GM12878 (cell line): ENCODE measurements around the gene ZNF717. TPM values are rescaled to one million over a fixed set of nuclear protein-coding genes. Genes with fewer than 3 reads are reported as not detected.

Experiments used
- ATAC-seq: fragments of 200-7000 bp; cut with Tn5 transposase; 3 replicates; pipeline ENCODE4 v1.9.1; 2020; ENCODE audit warnings: mild to moderate bottlenecking, moderate library complexity
- BruUV-seq: library from RNA; stranded (reverse); fragments of 400-500 nt; replicated peaks from 2 replicates; lab custom pipeline; 2021; lab: Mats Ljungman, UMichigan
- CTCF ChIA-PET: fragments of 300-600 bp; sonication (Branson Sonifier 250); formaldehyde crosslinking; extraction: SDS; loops from one replicate; lab custom pipeline; 2021; ENCODE audit warnings: inconsistent platforms; lab: Yijun Ruan, JAX
- POLR2A ChIA-PET: fragments of 350-600 bp; formaldehyde crosslinking; extraction: SDS; loops from one replicate; lab custom pipeline; 2021; ENCODE audit warnings: inconsistent platforms; lab: Charles Lee
- RAD21 ChIA-PET: fragments of 300-600 bp; sonication (Branson Sonifier 250); formaldehyde crosslinking; loops from one replicate; lab custom pipeline; 2023; ENCODE audit warnings: antibody characterized with exemption; ENCODE audit not compliant: unreplicated experiment; lab: Charles Lee
- SMC1A ChIA-PET: fragments of 300-600 bp; sonication (Branson Sonifier 250); formaldehyde crosslinking; loops from one replicate; lab custom pipeline; 2023; ENCODE audit not compliant: unreplicated experiment, uncharacterized antibody; lab: Charles Lee
- DNase-seq: peaks from one replicate; pipeline ENCODE4 v3.0.0-alpha.2; 2011; ENCODE audit warnings: low read depth, low spot score
- FAIRE-seq: peaks from 3 replicates; lab custom pipeline; 2011; peaks lifted over from hg19 to GRCh38; lab: Jason Lieb, UNC
- H2AFZ ChIP-seq: 2 replicates; pipeline ENCODE4 v1.6.0; 2011; ENCODE audit warnings: low read depth, low read length, control low read depth; ENCODE audit not compliant: control insufficient read depth
- H3K27ac ChIP-seq: 2 replicates; pipeline ENCODE4 v1.5.1; 2011; ENCODE audit warnings: control low read depth; ENCODE audit not compliant: control insufficient read depth, insufficient read depth
- H3K27me3 ChIP-seq, 2 experiments: replicated peaks in 1 of 2; 2 replicates each; pipeline versions ENCODE4 v1.6.0 to v1.6.1; 2011; ENCODE audit warnings: low read length in 1 of 2; ENCODE audit not compliant: control insufficient read depth in 2 of 2, insufficient read depth in 2 of 2
- H3K36me3 ChIP-seq, 2 experiments: 2 replicates each; pipeline ENCODE4 v1.5.1; 2011; ENCODE audit warnings: low read length in 1 of 2; ENCODE audit not compliant: control insufficient read depth in 2 of 2, insufficient read depth in 2 of 2
- H3K4me1 ChIP-seq: 2 replicates; pipeline ENCODE4 v1.6.1; 2011; ENCODE audit warnings: mild to moderate bottlenecking, low read length, moderate library complexity, mixed read lengths; ENCODE audit not compliant: control insufficient read depth, insufficient read depth
- H3K4me2 ChIP-seq: 2 replicates; pipeline ENCODE4 v1.6.0; 2011; ENCODE audit warnings: control low read depth; ENCODE audit not compliant: control insufficient read depth, insufficient read depth
- H3K4me3 ChIP-seq: fragments of 200-600 bp; sonication (generic); 2 replicates; pipeline ENCODE4 v1.5.1; 2016
- H3K79me2 ChIP-seq: 2 replicates; pipeline ENCODE4 v1.6.0; 2011; ENCODE audit warnings: low read length; ENCODE audit not compliant: control insufficient read depth, insufficient read depth
- H3K9ac ChIP-seq: 2 replicates; pipeline ENCODE4 v1.8.0; 2011; ENCODE audit warnings: low read length, control low read depth, mixed read lengths; ENCODE audit not compliant: control insufficient read depth, insufficient read depth
- H3K9me3 ChIP-seq: replicated peaks from 3 replicates; pipeline ENCODE4 v1.5.1; 2011; ENCODE audit warnings: mild to moderate bottlenecking, low read length; ENCODE audit not compliant: control insufficient read depth, insufficient read depth
- H4K20me1 ChIP-seq: 2 replicates; pipeline ENCODE4 v1.6.0; 2011; ENCODE audit not compliant: control insufficient read depth, insufficient read depth
- CBX5 ChIP-seq: sonication (generic); IDR thresholded peaks from 2 replicates; pipeline ENCODE4 v1.6.1; 2016; ENCODE audit warnings: low read depth, moderate library complexity, mild to moderate bottlenecking, inconsistent platforms
- EP300 ChIP-seq, 2 experiments: fragments of 150-350 bp in 1 of 2; IDR thresholded peaks; 2 replicates each; pipeline ENCODE4 v1.6.1; 2011 to 2012; ENCODE audit warnings: low read depth in 2 of 2, low read length in 2 of 2, borderline replicate concordance in 1 of 2, improper control_type of control experiment in 1 of 2, inconsistent platforms in 1 of 2; ENCODE audit not compliant: control insufficient read depth in 1 of 2
- FOS ChIP-seq: IDR thresholded peaks from 3 replicates; pipeline ENCODE4 v1.6.1; 2011; ENCODE audit warnings: borderline replicate concordance; ENCODE audit not compliant: insufficient read length; ENCODE audit errors: extremely low read depth
- KLF5 ChIP-seq: fragments of 450-650 bp; IDR thresholded peaks from 2 replicates; pipeline ENCODE4 v1.6.1; 2014; ENCODE audit warnings: mild to moderate bottlenecking; ENCODE audit not compliant: partially characterized antibody
- POLR2AphosphoS2 ChIP-seq: IDR thresholded peaks from 2 replicates; pipeline ENCODE4 v1.6.1; 2011; ENCODE audit warnings: low read depth, mild to moderate bottlenecking, low read length, improper control_type of control experiment, moderate library complexity
- ZNF274 ChIP-seq: IDR thresholded peaks from one replicate; pipeline ENCODE4 v1.8.0; 2011; ENCODE audit not compliant: insufficient read length, insufficient read depth
- WGBS: methylation state at CpG from one replicate; pipeline ENCODE4 v1.1.6; 2016; ENCODE audit warnings: low lambda C conversion rate; ENCODE audit not compliant: insufficient replicate concordance, insufficient coverage; ENCODE audit errors: missing lambda C conversion rate; 5-methylcytosine and 5-hydroxymethylcytosine counted together
- in situ Hi-C: fragments of 300-500 bp; cut with MboI; formaldehyde crosslinking; loops from 9 replicates; pipeline ENCODE4 v1.14.3; 2018; ENCODE audit warnings: mixed read lengths
- intact Hi-C: fragments of 100-400 bp; cut with micrococcal nuclease; formaldehyde crosslinking; loops from one replicate; pipeline ENCODE4 v1.14.2; 2022; ENCODE audit not compliant: unreplicated experiment
- polyA plus RNA-seq, 11 experiments: library from polyadenylated mRNA; depleted of rRNA in 4 of 11; unstranded in 6 of 11; stranded (reverse) in 5 of 11; fragments of >200 nt; fragmentation: Nextera tagmentation in 4 of 11; fragmentation: Illumina TruSeq in 1 of 11; extraction: Ambion mirVana in 4 of 11; extraction: Trizol in 1 of 11; gene quantifications; 1 replicate in 1 of 11; 2 replicates in 10 of 11; pipeline versions ENCODE4 v1.2.1 to v1.2.3, GENCODE V29; 2011 to 2016; ENCODE audit warnings: inconsistent platforms in 2 of 11, missing spikeins in 2 of 11, low read depth in 1 of 11
- total RNA-seq, 4 experiments: library from RNA; depleted of rRNA in 3 of 4; stranded (reverse); fragments of >200 nt in 3 of 4; fragmentation: Illumina TruSeq in 1 of 4; extraction: Trizol in 1 of 4; gene quantifications; 2 replicates each; pipeline versions ENCODE4 v1.2.1 to v1.2.3, GENCODE V29; 2013 to 2021
- TF ChIP-seq, protein P1 (sequence below): IDR thresholded peaks from 2 replicates; pipeline ENCODE4 v1.6.1; 2012; ENCODE audit warnings: mild to moderate bottlenecking, low read depth, low read length
- TF ChIP-seq, protein P2 (sequence below): fragments of 450-650 bp; IDR thresholded peaks from 2 replicates; pipeline ENCODE4 v1.6.1; 2016; ENCODE audit warnings: mild to moderate bottlenecking, moderate library complexity, borderline replicate concordance

ZNF717 gene
- total and polyA plus RNA-seq, 10 of the 15 experiments (the other 5 are each of a cell fraction or from before 2014, with no cell fraction given) = 2.8 to 25.9 (median 8.7) TPM

DNA sequence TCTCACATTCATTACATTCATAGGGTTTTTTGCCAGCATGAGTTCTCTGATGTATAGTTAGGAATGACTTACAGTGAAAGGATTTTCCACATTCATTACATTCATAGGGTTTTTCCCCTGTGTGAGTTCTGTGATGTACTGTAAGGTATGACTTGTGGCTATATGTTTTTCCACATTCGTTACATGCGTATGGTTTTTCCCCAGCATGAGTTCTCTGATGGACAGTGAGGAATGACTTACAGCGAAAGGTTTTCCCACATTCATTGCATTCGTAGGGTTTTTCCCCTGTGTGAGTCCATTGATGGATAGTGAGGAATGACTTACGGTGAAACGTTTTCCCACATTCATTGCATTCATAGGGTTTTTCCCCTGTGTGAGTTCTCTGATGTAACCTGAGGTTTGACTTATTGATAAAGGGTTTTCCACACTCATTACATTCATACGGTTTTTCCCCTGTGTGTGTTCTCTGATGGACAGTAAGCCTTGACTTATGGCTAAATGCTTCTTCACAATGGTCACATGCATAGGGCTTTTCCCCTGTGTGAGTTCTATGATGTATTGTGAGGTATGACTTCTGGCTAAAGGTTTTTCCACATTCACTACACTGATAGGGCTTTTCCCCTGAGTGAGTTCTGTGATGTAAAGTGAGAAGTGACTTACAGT, 47.4 kb downstream of the ZNF717 start:
- ChIA-PET POLR2A (no interaction called here), CTCF (no interaction called here), RAD21 (no interaction called here), SMC1A (no interaction called here)
- Histone ChIP-seq H4K20me1 (no peaks in the 10 kb centered on the region), H3K4me3 (no peak overlapping the region), H3K27me3 (no peaks in the 10 kb centered on the region), H3K9ac (no peak overlapping the region), H2AFZ (no peak overlapping the region), H3K27ac (no peak overlapping the region), H3K4me1 (no peaks in the 10 kb centered on the region), H3K36me3 (0 out of 4 replicates have a peak, but pooled peaks cover 0 to 10% of the 10 kb centered on the region in 2 experiments), H3K4me2 (no peak overlapping the region), H3K79me2 (no peaks in the 10 kb centered on the region), H3K9me3 (peaks cover 49% of the 10 kb centered on the region)
- 84% methylated on average over 7 of the region's 7 CpGs for WGBS
- intact Hi-C loops (no loop called here), in situ Hi-C loops (no loop called here)
- DNase-seq (no peak), ATAC-seq (no peak), FAIRE-seq (no peak)
- BruUV-seq = TSS peak; percentile 38
- TF ChIP-seq EP300 (IDR thresholded peaks at IDR 0.05; ENCODE audit: borderline replicate concordance in 1 of 2, control insufficient read depth in 1 of 2, low read depth in 2 of 2, low read length in 2 of 2) (no peak), KLF5 (peak; percentile 67), FOS (no peak), CBX5 (peak; percentile 88; the same call in 1 of the 2 replicates), ZNF274 (peak; percentile 96), POLR2AphosphoS2 (no peak)
- TF ChIP-seq, protein P1, sequence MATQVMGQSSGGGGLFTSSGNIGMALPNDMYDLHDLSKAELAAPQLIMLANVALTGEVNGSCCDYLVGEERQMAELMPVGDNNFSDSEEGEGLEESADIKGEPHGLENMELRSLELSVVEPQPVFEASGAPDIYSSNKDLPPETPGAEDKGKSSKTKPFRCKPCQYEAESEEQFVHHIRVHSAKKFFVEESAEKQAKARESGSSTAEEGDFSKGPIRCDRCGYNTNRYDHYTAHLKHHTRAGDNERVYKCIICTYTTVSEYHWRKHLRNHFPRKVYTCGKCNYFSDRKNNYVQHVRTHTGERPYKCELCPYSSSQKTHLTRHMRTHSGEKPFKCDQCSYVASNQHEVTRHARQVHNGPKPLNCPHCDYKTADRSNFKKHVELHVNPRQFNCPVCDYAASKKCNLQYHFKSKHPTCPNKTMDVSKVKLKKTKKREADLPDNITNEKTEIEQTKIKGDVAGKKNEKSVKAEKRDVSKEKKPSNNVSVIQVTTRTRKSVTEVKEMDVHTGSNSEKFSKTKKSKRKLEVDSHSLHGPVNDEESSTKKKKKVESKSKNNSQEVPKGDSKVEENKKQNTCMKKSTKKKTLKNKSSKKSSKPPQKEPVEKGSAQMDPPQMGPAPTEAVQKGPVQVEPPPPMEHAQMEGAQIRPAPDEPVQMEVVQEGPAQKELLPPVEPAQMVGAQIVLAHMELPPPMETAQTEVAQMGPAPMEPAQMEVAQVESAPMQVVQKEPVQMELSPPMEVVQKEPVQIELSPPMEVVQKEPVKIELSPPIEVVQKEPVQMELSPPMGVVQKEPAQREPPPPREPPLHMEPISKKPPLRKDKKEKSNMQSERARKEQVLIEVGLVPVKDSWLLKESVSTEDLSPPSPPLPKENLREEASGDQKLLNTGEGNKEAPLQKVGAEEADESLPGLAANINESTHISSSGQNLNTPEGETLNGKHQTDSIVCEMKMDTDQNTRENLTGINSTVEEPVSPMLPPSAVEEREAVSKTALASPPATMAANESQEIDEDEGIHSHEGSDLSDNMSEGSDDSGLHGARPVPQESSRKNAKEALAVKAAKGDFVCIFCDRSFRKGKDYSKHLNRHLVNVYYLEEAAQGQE = no peak
- TF ChIP-seq, protein P2, sequence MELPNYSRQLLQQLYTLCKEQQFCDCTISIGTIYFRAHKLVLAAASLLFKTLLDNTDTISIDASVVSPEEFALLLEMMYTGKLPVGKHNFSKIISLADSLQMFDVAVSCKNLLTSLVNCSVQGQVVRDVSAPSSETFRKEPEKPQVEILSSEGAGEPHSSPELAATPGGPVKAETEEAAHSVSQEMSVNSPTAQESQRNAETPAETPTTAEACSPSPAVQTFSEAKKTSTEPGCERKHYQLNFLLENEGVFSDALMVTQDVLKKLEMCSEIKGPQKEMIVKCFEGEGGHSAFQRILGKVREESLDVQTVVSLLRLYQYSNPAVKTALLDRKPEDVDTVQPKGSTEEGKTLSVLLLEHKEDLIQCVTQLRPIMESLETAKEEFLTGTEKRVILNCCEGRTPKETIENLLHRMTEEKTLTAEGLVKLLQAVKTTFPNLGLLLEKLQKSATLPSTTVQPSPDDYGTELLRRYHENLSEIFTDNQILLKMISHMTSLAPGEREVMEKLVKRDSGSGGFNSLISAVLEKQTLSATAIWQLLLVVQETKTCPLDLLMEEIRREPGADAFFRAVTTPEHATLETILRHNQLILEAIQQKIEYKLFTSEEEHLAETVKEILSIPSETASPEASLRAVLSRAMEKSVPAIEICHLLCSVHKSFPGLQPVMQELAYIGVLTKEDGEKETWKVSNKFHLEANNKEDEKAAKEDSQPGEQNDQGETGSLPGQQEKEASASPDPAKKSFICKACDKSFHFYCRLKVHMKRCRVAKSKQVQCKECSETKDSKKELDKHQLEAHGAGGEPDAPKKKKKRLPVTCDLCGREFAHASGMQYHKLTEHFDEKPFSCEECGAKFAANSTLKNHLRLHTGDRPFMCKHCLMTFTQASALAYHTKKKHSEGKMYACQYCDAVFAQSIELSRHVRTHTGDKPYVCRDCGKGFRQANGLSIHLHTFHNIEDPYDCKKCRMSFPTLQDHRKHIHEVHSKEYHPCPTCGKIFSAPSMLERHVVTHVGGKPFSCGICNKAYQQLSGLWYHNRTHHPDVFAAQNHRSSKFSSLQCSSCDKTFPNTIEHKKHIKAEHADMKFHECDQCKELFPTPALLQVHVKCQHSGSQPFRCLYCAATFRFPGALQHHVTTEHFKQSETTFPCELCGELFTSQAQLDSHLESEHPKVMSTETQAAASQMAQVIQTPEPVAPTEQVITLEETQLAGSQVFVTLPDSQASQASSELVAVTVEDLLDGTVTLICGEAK = no peak
